Choroid plexus epithelial cell (primary cell): Measurements from ENCODE around the gene C1QTNF12.

Experiments
- DNase-seq: peaks from one replicate; pipeline ENCODE4 v3.0.0-alpha.2; 2010; ENCODE audit warnings: low read depth
- H3K4me3 ChIP-seq: 2 replicates; pipeline ENCODE4 v1.5.1; 2011; ENCODE audit warnings: low read depth, mild to moderate bottlenecking, control low read depth, low read length, moderate library complexity
- TF ChIP-seq, protein P1 (sequence below): conservative IDR thresholded peaks from 2 replicates; pipeline ENCODE4 v1.5.1; 2011; ENCODE audit warnings: low read depth, mild to moderate bottlenecking, control low read depth, inconsistent platforms, low read length, moderate library complexity

Gene C1QTNF12

DNA sequence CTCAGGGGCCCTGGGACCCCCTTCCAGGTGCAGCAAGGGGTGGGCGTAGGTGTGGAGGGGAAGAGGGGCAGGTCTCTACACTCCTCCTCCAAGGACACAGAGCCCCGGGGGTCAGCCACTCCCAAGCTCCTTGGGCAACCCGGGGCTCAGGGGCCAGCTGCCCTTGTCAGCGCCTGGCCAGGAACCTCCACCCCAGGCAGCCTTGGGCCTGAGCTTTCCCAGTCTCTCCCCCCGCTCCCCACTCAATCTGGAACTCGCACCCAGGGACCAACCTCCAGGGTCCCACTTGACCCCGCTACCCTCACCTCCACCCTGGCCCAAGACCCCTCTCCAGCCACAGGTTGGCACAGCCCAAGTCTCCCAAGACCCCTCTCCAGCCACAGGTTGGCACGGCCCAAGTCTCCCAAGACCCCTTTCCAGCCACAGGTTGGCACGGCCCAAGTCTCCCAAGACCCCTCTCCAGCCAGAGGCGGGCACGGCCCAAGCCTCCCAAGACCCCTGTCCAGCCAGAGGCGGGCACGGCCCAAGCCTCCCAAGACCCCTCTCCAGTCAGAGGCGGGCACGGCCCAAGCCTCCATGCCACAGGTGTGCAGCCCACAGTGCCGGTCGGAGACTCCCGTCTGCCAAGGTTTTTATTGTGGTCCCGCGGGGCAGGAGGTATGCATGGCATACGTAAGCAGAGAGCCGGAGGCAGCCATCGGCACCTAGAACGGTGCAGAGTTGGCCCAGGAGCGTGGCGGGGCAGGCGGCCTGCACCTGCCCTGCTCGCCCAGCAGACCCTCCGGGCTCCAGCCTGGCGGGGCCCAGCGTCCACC, 35.6 kb downstream of the C1QTNF12 start:
- H3K4me3 ChIP-seq: no peak overlapping the region
- no peak for DNase-seq
- TF ChIP-seq, protein P1, sequence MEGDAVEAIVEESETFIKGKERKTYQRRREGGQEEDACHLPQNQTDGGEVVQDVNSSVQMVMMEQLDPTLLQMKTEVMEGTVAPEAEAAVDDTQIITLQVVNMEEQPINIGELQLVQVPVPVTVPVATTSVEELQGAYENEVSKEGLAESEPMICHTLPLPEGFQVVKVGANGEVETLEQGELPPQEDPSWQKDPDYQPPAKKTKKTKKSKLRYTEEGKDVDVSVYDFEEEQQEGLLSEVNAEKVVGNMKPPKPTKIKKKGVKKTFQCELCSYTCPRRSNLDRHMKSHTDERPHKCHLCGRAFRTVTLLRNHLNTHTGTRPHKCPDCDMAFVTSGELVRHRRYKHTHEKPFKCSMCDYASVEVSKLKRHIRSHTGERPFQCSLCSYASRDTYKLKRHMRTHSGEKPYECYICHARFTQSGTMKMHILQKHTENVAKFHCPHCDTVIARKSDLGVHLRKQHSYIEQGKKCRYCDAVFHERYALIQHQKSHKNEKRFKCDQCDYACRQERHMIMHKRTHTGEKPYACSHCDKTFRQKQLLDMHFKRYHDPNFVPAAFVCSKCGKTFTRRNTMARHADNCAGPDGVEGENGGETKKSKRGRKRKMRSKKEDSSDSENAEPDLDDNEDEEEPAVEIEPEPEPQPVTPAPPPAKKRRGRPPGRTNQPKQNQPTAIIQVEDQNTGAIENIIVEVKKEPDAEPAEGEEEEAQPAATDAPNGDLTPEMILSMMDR: no peak

DNA sequence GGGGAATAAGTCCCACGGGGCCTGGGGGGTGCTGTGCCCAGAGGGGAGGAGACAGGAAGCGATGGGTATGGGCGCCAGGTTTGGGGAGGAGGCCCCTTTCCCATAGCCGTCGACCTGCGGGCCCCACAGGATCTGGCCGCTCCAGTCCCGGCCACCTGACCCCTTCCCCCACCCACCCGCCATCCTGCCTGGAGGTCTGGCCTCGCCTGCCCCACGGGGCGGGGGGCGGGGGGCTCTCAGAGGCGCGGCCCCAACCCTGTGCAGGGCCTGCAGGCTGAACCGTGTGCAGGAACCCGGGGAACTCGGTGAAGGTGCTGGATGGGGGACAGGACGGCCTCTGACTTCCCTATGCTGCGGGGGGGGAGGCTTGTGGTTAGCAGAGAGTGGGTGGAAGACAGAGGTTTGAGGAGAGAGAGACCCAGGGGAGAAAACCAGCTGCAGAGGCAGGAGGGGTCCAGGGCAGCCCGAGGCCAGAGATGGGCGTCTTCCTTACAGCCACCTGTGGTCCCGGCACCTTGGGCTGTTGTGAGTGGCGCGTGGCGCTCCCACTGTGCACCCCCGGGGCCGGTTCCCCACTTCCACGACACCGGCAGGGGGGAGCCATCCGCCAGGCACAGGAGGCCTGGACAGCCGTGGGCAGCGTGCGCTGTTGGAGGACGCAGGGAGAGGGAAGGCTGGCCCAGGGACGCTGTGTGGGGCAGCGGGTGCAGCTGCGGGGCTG, 37.6 kb downstream of the C1QTNF12 start:
- DNase-seq: peak; percentile 40
- TF ChIP-seq, protein P1: no peak

DNA sequence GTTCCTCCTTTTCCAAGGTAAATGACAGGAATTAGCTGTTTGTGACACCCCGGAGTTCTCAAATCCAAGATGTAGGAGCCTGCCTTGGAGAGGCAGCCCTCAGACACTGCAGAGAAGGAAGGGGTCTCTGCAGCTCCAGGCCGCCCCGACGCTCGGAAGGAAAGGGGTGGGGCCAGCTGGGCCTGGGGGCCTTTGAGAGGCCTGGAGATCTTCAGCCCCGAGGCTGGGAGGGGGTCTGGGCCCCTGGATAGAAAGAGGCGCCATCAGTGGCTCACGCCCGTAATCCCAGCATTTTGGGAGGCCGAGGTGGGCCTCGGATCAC, 39.0 kb downstream of the C1QTNF12 start:
- H3K4me3 ChIP-seq: no peak overlapping the region
- TF ChIP-seq, protein P1: no peak
- no peak for DNase-seq

More for the DNA sequence above, 37.6 kb downstream of the C1QTNF12 start:
- H3K4me3 ChIP-seq: no peak overlapping the region

DNA sequence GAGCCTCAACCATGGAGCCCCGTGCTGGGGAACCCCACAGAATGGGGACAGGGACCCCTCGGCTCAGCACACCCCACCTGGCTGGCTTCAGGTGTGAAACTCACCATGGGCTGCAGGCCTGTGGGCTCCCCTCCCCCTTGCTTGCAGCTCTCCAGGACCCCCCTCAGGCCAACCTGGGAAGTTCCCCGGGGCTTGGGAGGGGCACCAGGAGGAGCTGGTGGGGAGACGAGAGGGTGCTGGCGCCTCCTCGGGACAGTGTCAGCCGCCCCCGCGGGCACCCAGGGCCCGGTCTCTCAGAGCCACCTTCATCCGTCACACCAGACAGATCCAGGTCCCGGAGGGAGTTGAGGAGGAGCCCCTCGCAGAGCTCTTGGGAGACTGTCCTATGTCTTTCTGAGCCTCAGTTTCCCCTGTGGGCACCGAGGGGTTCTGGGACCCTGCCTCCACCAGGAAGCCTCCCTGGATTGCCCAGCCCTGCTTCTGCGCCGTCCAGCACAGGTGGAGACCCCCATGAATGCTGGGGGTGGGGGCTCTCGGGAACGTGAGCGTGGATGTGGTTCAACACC, 39.5 kb downstream of the C1QTNF12 start:
- H3K4me3 ChIP-seq: no peak overlapping the region
- DNase-seq: no peak

DNA sequence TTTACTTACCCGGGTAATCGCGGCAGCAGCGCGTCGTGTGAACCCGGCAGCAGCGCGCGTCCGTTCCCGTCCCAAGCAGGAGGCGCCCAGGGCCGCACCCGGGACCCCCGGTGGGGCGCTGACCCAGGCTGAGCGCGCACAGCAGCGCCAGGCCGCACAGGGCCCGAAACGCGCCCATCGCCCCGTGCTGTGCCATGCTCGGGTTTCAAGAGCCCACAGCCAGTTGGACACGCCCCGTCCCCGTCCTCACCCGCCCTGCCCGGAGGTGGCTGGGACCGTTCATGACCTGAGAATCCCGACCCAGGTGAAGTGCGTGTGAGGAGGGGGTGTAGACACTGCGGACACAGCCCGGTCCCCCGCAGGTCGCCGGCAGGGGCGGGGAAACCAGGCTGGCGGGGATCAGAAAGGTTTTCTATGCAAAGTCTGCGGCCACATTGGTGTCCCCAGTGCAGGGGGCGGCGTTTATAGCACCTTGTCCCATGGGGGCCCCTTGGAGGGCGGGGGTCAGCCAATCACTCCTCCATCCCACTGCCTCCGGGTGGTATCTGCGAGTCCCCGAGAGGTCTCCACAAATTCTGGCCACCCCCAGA, 40.1 kb downstream of the C1QTNF12 start, which contains the start of gene TNFRSF18:
Gene TNFRSF18, minus strand, starts transcription at position 217 of the 590 bp plus-strand sequence. Its CDS starts 21 bp downstream, at position 196.
- DNase-seq: peak; percentile 11
- peak within 1 kb of the TSS; percentile 24 for H3K4me3 ChIP-seq
- TF ChIP-seq, protein P1: no peak

More for the DNA sequence above, 39.5 kb downstream of the C1QTNF12 start:
- TF ChIP-seq, protein P1: no peak

DNA sequence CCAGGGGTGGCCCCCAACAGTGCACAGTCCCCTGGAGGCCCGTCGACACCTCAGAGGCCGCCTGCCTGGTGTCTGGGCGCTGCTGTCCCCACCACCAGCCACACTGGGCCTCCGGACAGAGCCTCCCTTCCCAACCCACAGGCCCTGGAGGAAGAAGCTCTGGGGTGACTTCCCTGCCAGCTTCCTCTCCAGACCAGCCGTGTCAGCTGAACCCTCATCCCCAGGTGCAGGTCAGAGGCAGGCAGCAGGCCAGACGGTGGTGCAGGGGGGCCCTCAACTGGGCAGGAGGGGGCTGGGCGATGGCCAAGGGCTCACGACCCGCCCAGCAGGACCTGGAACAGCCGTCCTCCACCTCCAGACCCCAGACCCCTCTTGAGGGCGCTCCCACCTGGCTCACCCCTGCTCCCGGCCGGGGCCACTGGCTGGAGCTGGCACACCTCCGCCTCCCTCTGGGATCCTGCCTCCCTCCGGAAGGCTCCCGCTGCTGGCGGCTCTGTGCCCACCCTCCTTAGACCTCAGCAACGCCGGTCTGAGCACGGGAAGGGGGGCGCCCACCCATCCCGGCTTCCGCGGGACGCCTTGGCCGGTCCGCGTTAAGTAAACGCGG, 40.6 kb downstream of the C1QTNF12 start:
- TF ChIP-seq, protein P1: no peak
- no peak for DNase-seq
- peak overlapping the region; percentile 24 for H3K4me3 ChIP-seq
